Right lobe of liver (tissue), 6 donors: Measurements from ENCODE around the gene ZMIZ1. TPM values are rescaled to one million over a fixed set of nuclear protein-coding genes. Genes with fewer than 3 reads are reported as not detected.

Source experiments
- ATAC-seq, 4 donors: fragments of 200-7000 bp; cut with Tn5 transposase; one replicate each; pipeline ENCODE4 v1.9.1; 2020; ENCODE audit warnings: mild to moderate bottlenecking in 4 of 4, moderate library complexity in 4 of 4
- DNase-seq, 3 donors: peaks; one replicate each; pipeline ENCODE4 v3.0.0-alpha.2; 2020
- H3K27ac ChIP-seq, 3 donors: fragments of 200-600 bp; one replicate each; pipeline ENCODE4 v1.8.0; 2022
- H3K27me3 ChIP-seq, 2 donors: fragments of 200-600 bp; one replicate each; pipeline ENCODE4 v1.8.0; 2022
- H3K36me3 ChIP-seq, 4 donors: fragments of 200-600 bp; sonication (generic) in 1 of 4; one replicate each; pipeline versions ENCODE4 v1.5.1 to v1.8.0; 2017 to 2022; ENCODE audit warnings: control low read depth in 1 of 4
- H3K4me1 ChIP-seq, 4 donors: fragments of 200-600 bp; sonication (generic) in 1 of 4; one replicate each; pipeline versions ENCODE4 v1.5.1 to v1.8.0; 2017 to 2022; ENCODE audit warnings: control low read depth in 1 of 4
- H3K4me3 ChIP-seq, 3 donors: fragments of 200-600 bp; one replicate each; pipeline ENCODE4 v1.8.0; 2022
- H3K9me3 ChIP-seq, 4 donors: fragments of 200-600 bp; sonication (generic) in 1 of 4; one replicate each; pipeline versions ENCODE4 v1.5.1 to v1.8.0; 2017 to 2022; ENCODE audit warnings: control low read depth in 1 of 4
- CTCF ChIP-seq, 4 donors: fragments of 200-600 bp in 3 of 4; fragments of 450-650 bp in 1 of 4; IDR thresholded peaks; one replicate each; pipeline versions ENCODE4 v1.5.1 to v1.8.0; 2016 to 2022; ENCODE audit warnings: antibody characterized with exemption in 4 of 4, mild to moderate bottlenecking in 2 of 4
- POLR2A ChIP-seq: fragments of 450-650 bp; IDR thresholded peaks from one replicate; pipeline ENCODE4 v1.6.1; 2017; ENCODE audit warnings: antibody characterized with exemption, mild to moderate bottlenecking
- WGBS: methylation state at CpG from one replicate; pipeline ENCODE4 v1.1.6; 2018; ENCODE audit warnings: low coverage, low lambda C conversion rate; ENCODE audit not compliant: insufficient coverage; ENCODE audit errors: missing lambda C conversion rate; 5-methylcytosine and 5-hydroxymethylcytosine counted together
- intact Hi-C, 2 donors: fragments of 100-400 bp; cut with DNase I; formaldehyde crosslinking; loops; one replicate each; pipeline versions ENCODE4 v1.11.2 to v1.14.1; 2022
- total RNA-seq, 6 experiments: library from RNA; depleted of rRNA in 2 of 6; stranded (reverse); fragments of >200 nt in 2 of 6; fragmentation: NEBNext Ultra II Directional in 3 of 6; extraction: Animal tissue kit (Norgen Biotek cat#: 25700) in 3 of 6; gene quantifications; one replicate each; pipeline versions ENCODE4 v1.1.0 to v1.2.4, GENCODE V29; 2016 to 2023
- donor health status: DM: no; HTN: yes; CAD: no.
- donor health status: DM: no; HTN: no; CAD: no.
- donor health status: DM: no; HTN: no; CAD: no.
- donor health status: DM: no; HTN: yes; CAD: no.
- donor health status: DM: no; HTN: yes; CAD: no.

Gene ZMIZ1
- total RNA-seq, 6 experiments from 2014 or later = 9.9 to 22.8 (median 12.3) TPM

GRCh38 chr10:79028451-79029010 lies 40.2 kb upstream of the ZMIZ1 start:
- H3K36me3 ChIP-seq = no peaks in the 10 kb centered on the region
- DNase-seq = peak in 1 of 3 donors; percentile 41
- TF ChIP-seq POLR2A = no peak
- no peak for TF ChIP-seq CTCF (IDR thresholded peaks at IDR 0.05)
- H3K4me1 ChIP-seq = peaks cover 0 to 19% (median 8%) of the 10 kb centered on the region in 4 donors
- H3K27ac ChIP-seq = no peak overlapping the region
- H3K9me3 ChIP-seq = no peaks in the 10 kb centered on the region
- intact Hi-C loops = no loop called here
- ATAC-seq = no peak
- H3K4me3 ChIP-seq = no peak overlapping the region
- no peaks in the 10 kb centered on the region for H3K27me3 ChIP-seq
- WGBS = no CpG with 5 or more reads among the region's 5 CpGs

GRCh38 chr10:79029478-79030390 lies 39.0 kb upstream of the ZMIZ1 start:
- TF ChIP-seq CTCF (IDR thresholded peaks at IDR 0.05) = no peak
- intact Hi-C loops = no loop called here
- ATAC-seq (no peak), DNase-seq (peak in 1 of 3 donors; percentile 18)
- Histone ChIP-seq H3K4me1 (peaks cover 0 to 7% (median 2%) of the 10 kb centered on the region in 4 donors), H3K9me3 (no peaks in the 10 kb centered on the region), H3K36me3 (no peaks in the 10 kb centered on the region), H3K4me3 (no peak overlapping the region), H3K27me3 (no peaks in the 10 kb centered on the region), H3K27ac (no peak overlapping the region)
- 90% methylated on average over 5 of the region's 12 CpGs for WGBS

GRCh38 chr10:79030705-79031104 lies 38.1 kb upstream of the ZMIZ1 start:
- no peak for TF ChIP-seq CTCF (IDR thresholded peaks at IDR 0.05)
- TF ChIP-seq POLR2A = no peak
- ATAC-seq = no peak
- H3K27ac ChIP-seq = no peak overlapping the region
- H3K27me3 ChIP-seq = no peaks in the 10 kb centered on the region
- H3K4me1 ChIP-seq = no peaks in the 10 kb centered on the region
- WGBS = 85% methylated on average over 1 of the region's 1 CpG
- H3K4me3 ChIP-seq = no peak overlapping the region
- intact Hi-C loops = no loop called here
- no peak for DNase-seq
- no peaks in the 10 kb centered on the region for H3K9me3 ChIP-seq
- no peaks in the 10 kb centered on the region for H3K36me3 ChIP-seq

- 97% methylated on average over 5 of the region's 5 CpGs for WGBS
- no peak for ATAC-seq
- peak in 1 of 3 donors; percentile 1 for DNase-seq
- Histone ChIP-seq H3K27me3 (no peaks in the 10 kb centered on the region), H3K27ac (no peak overlapping the region), H3K4me3 (no peak overlapping the region), H3K9me3 (no peaks in the 10 kb centered on the region), H3K36me3 (no peaks in the 10 kb centered on the region), H3K4me1 (no peaks in the 10 kb centered on the region)
- intact Hi-C loops = no loop called here
- no peak for TF ChIP-seq CTCF (IDR thresholded peaks at IDR 0.05)
- TF ChIP-seq POLR2A = no peak
Observed at GRCh38 chr10:79031723-79032122, 37.0 kb upstream of the ZMIZ1 start.
